ENCODE results near the gene YAF2. TPM values are rescaled to one million over a fixed set of nuclear protein-coding genes. Genes with fewer than 3 reads are reported as not detected.

Gene YAF2
- total RNA-seq, 4 donors from 2014 or later = 10.8 to 69.7 (median 28.5) TPM

- Histone ChIP-seq H3K4me1 (no peaks in the 10 kb centered on the region), H3K27me3 (no peaks in the 10 kb centered on the region), H3K36me3 (no peaks in the 10 kb centered on the region), H3K9me3 (no peaks in the 10 kb centered on the region), H3K4me3 (no peak overlapping the region), H3K27ac (no peak overlapping the region)
- DNase-seq = peak; percentile 36 to 40
- intact Hi-C loops (cut with DNase I; ENCODE audit: low total_unique reads) = no loop called here
- TF ChIP-seq CTCF (IDR thresholded peaks at IDR 0.05) = no peak
- no peak for TF ChIP-seq POLR2A (IDR thresholded peaks at IDR 0.05)
Observed at GRCh38 chr12:42130672-42131402, 107.2 kb downstream of the YAF2 start.

- H3K36me3 ChIP-seq = no peaks in the 10 kb centered on the region
- no peak overlapping the region for H3K4me3 ChIP-seq
- peak; percentile 79 to 89 (median 86) for TF ChIP-seq CTCF (IDR thresholded peaks at IDR 0.05)
- no peak for TF ChIP-seq POLR2A (IDR thresholded peaks at IDR 0.05)
- H3K4me1 ChIP-seq = no peaks in the 10 kb centered on the region
- H3K27ac ChIP-seq = no peak overlapping the region
- no peaks in the 10 kb centered on the region for H3K27me3 ChIP-seq
- no peaks in the 10 kb centered on the region for H3K9me3 ChIP-seq
- intact Hi-C loops (cut with DNase I; ENCODE audit: low total_unique reads) = loop anchor here (5.0 kb wide), 1 partner anchor 203 kb away; no protein-coding TSS in a partner anchor
- DNase-seq = peak in 1 of 2 donors; percentile 40
Observed at GRCh38 chr12:42129595-42130204, 108.3 kb downstream of the YAF2 start.

- intact Hi-C loops (cut with DNase I; ENCODE audit: low total_unique reads) = loop anchor here (5.0 kb wide), 1 partner anchor 203 kb away; no protein-coding TSS in a partner anchor
- TF ChIP-seq POLR2A (IDR thresholded peaks at IDR 0.05) = no peak
- no peak for TF ChIP-seq CTCF (IDR thresholded peaks at IDR 0.05)
- no peak overlapping the region for H3K4me3 ChIP-seq
Observed at GRCh38 chr12:42128888-42129287, 109.2 kb downstream of the YAF2 start.

GRCh38 chr12:42128327-42128726 is 109.7 kb downstream of the YAF2 start:
- TF ChIP-seq POLR2A (IDR thresholded peaks at IDR 0.05) = no peak
- no peak for TF ChIP-seq CTCF (IDR thresholded peaks at IDR 0.05)
- no peak for DNase-seq
- no peak overlapping the region for H3K4me3 ChIP-seq
- no peaks in the 10 kb centered on the region for H3K36me3 ChIP-seq
- H3K27ac ChIP-seq = no peak overlapping the region
- H3K4me1 ChIP-seq = no peaks in the 10 kb centered on the region
- intact Hi-C loops (cut with DNase I; ENCODE audit: low total_unique reads) = loop anchor here (5.0 kb wide), 1 partner anchor 204 kb away; no protein-coding TSS in a partner anchor
- H3K27me3 ChIP-seq = no peaks in the 10 kb centered on the region
- no peaks in the 10 kb centered on the region for H3K9me3 ChIP-seq

More at GRCh38 chr12:42128888-42129287, 109.2 kb downstream of the YAF2 start:
- no peaks in the 10 kb centered on the region for H3K27me3 ChIP-seq
- H3K36me3 ChIP-seq = no peaks in the 10 kb centered on the region
- H3K9me3 ChIP-seq = no peaks in the 10 kb centered on the region
- DNase-seq = no peak
- no peak overlapping the region for H3K27ac ChIP-seq
- H3K4me1 ChIP-seq = no peaks in the 10 kb centered on the region

- no peak overlapping the region for H3K4me3 ChIP-seq
- H3K27me3 ChIP-seq = no peaks in the 10 kb centered on the region
- TF ChIP-seq POLR2A (IDR thresholded peaks at IDR 0.05) (no peak), CTCF (IDR thresholded peaks at IDR 0.05) (no peak)
- no peaks in the 10 kb centered on the region for H3K4me1 ChIP-seq
- intact Hi-C loops (cut with DNase I; ENCODE audit: low total_unique reads) = loop anchor here (5.0 kb wide), 1 partner anchor 205 kb away; no protein-coding TSS in a partner anchor
- H3K9me3 ChIP-seq = no peaks in the 10 kb centered on the region
- no peak for DNase-seq
- no peak overlapping the region for H3K27ac ChIP-seq
- H3K36me3 ChIP-seq = no peaks in the 10 kb centered on the region
Observed at GRCh38 chr12:42126963-42127362, 111.1 kb downstream of the YAF2 start.
